Activated naive CD4-positive, alpha-beta T cell treated with anti-CD3 and anti-CD28 coated beads, Interleukin-2, amount 50 U/mL, for 24 hours (primary cell): ENCODE measurements around the gene MS4A8.
"Not testable (repeated sequence)": the region's sequence is repeated elsewhere in the genome, so short reads cannot be mapped to it uniquely, and the experiment has no call there.

Experiments
- H3K27ac Mint-ChIP-seq: one replicate; pipeline ENCODE4 v1.8.0; 2021; ENCODE audit warnings: mild to moderate bottlenecking, mixed read lengths
- H3K27me3 Mint-ChIP-seq: one replicate; pipeline ENCODE4 v1.8.0; 2021; ENCODE audit warnings: mixed read lengths
- H3K36me3 Mint-ChIP-seq: one replicate; pipeline ENCODE4 v1.8.0; 2021; ENCODE audit warnings: mixed read lengths
- H3K4me1 Mint-ChIP-seq: one replicate; pipeline ENCODE4 v1.8.0; 2021; ENCODE audit warnings: mixed read lengths
- H3K4me3 Mint-ChIP-seq: one replicate; pipeline ENCODE4 v1.8.0; 2021; ENCODE audit warnings: mild to moderate bottlenecking, mixed read lengths
- H3K9me3 Mint-ChIP-seq: one replicate; pipeline ENCODE4 v1.8.0; 2021; ENCODE audit warnings: mixed read lengths

Gene MS4A8

GRCh38 chr11:60699284-60699691, at the start of gene MS4A8:
MS4A8 (plus strand) TSS chr11:60699612; CDS start chr11:60700861, 1,249 bp downstream.
- Mint-ChIP-seq H3K9me3 (no peaks in the 10 kb centered on the region), H3K27ac (no peak within 1 kb of the TSS), H3K4me1 (no peaks in the 10 kb centered on the region), H3K36me3 (no peaks in the 10 kb centered on the region), H3K4me3 (no peak within 1 kb of the TSS), H3K27me3 (no peaks in the 10 kb centered on the region)

- peaks cover 10% of the 10 kb centered on the region for H3K27me3 Mint-ChIP-seq
- H3K27ac Mint-ChIP-seq = no peak overlapping the region
- no peak overlapping the region for H3K4me3 Mint-ChIP-seq
- H3K36me3 Mint-ChIP-seq = no peaks in the 10 kb centered on the region
- H3K9me3 Mint-ChIP-seq = no peaks in the 10 kb centered on the region
- H3K4me1 Mint-ChIP-seq = no peaks in the 10 kb centered on the region
These were observed 41.5 kb upstream of the MS4A8 start for GRCh38 chr11:60657888-60658287.

DNA sequence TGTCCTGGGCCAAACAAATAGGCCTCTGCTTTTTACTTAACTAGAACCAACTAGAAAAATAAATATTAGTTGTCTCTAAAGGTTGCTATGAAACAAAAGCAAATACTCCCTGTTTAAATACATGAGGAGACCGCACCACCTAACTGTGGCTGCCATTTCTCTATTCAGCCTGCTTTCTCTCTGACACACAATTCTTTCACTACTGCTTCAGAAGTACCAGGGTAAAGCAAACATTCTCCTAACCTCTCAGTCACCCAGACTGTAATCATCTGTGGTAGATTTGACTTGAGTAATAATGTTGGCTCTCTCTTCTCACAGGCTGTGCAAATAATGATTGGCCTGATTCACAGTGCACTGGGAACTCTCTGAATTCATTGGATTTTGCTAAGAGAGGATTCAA, 41.0 kb upstream of the MS4A8 start:
- peaks cover 11% of the 10 kb centered on the region for H3K27me3 Mint-ChIP-seq
- peaks cover 2% of the 10 kb centered on the region for H3K36me3 Mint-ChIP-seq
- H3K4me3 Mint-ChIP-seq = no peak overlapping the region
- H3K4me1 Mint-ChIP-seq = no peaks in the 10 kb centered on the region
- no peak overlapping the region for H3K27ac Mint-ChIP-seq
- H3K9me3 Mint-ChIP-seq = no peaks in the 10 kb centered on the region

DNA sequence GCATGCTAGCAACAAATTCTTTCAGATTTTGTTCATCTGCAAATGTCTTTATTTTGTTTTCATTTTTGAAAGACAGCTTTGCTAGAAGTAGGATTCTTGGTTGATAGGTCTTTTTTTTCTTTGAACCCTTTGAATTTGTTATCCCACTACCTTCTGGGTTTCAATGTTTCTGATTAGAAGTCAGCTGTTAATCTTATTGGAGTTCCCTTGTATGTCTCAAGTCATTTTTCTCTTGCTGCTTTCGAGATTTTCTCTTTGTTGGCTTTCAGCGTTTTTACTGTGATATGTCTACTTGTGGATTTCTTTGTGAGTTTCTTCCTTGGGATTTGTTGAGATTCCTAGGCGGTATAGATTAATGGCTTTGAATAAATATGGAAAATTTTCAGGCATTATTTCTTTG, 27.2 kb upstream of the MS4A8 start:
- Mint-ChIP-seq H3K27ac (no peak overlapping the region), H3K36me3 (peaks cover 7% of the 10 kb centered on the region), H3K9me3 (peaks cover 15% of the 10 kb centered on the region), H3K4me3 (no peak overlapping the region), H3K27me3 (peaks cover 13% of the 10 kb centered on the region), H3K4me1 (no peaks in the 10 kb centered on the region)

DNA sequence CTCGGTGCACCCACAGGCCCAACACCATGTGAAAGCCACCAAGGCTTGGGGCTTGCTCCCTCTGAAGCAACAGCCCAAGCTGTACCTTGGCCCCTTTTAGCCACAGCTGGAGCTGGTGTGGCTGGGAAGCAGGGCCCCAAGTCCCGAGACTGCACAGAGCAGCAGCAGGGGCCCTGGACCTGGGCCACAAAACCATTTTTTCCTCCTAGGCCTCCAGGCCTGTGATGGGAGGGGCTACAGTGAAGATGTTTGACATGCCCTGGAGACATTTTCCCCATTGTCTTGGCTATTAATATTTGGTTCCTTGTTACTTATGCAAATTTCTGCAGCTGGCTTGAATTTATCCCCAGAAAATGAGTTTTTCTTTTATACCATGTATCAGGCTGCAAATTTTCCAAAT, 21.2 kb upstream of the MS4A8 start:
- H3K4me3 Mint-ChIP-seq, H3K27ac Mint-ChIP-seq, H3K4me1 Mint-ChIP-seq: not testable (repeated sequence)
- Mint-ChIP-seq H3K27me3 (peaks cover 28% of the 10 kb centered on the region), H3K36me3 (peaks cover 16% of the 10 kb centered on the region), H3K9me3 (peaks cover 26% of the 10 kb centered on the region)

- H3K36me3 Mint-ChIP-seq = peaks cover 16% of the 10 kb centered on the region
- no peak overlapping the region for H3K4me3 Mint-ChIP-seq
- peaks cover 26% of the 10 kb centered on the region for H3K9me3 Mint-ChIP-seq
- H3K27me3 Mint-ChIP-seq = peaks cover 26% of the 10 kb centered on the region
- H3K4me1 Mint-ChIP-seq = no peaks in the 10 kb centered on the region
- H3K27ac Mint-ChIP-seq = no peak overlapping the region
These were observed 19.5 kb upstream of the MS4A8 start for GRCh38 chr11:60679879-60680278.

DNA sequence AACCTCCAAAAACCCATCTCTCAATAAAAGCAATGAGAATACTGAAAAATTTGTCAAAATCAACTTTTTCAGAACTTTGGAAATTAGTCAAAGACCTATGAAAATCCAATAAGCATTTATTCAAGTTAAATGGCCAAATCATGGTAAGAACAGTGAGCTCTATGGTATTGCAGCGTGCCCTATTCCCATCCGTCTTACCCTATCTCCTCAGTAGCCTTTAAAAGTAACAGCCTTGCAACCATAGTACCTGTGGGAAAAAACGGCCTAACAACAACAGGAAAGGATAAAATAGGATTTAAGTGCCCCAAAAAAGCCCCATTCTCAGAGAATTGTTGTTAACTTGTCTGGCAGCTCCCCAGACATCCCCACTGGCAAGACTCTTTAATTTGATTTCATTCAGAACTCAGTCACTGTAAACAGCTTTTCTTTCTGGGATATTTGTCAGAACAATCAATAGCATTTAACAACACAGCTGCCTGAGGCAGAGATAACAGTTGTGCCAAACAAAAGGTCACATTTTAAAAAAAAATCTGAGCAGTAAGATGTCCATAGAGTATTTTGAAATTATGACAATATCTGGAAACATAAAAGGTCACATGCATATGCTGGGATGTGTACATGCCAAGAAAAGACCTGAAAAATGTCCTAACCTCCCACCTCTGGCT, 18.8 kb upstream of the MS4A8 start:
- peaks cover 16% of the 10 kb centered on the region for H3K36me3 Mint-ChIP-seq
- no peak overlapping the region for H3K27ac Mint-ChIP-seq
- peaks cover 25% of the 10 kb centered on the region for H3K27me3 Mint-ChIP-seq
- peaks cover 26% of the 10 kb centered on the region for H3K9me3 Mint-ChIP-seq
- no peak overlapping the region for H3K4me3 Mint-ChIP-seq
- no peaks in the 10 kb centered on the region for H3K4me1 Mint-ChIP-seq

DNA sequence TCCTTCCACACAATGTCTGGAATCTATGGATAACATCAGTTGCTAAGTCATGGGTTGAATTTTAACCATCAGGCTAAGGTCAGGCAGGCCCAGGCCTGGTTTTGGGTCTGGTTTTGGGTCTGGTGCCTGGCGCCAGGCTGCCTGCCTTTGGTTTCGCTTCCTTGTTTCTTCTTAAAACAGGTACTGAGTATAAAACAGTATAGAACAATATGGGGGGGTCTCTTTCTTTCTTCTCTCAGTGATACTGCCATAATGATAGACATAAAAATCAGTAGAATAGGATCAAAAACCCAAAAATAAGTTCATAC, 14.9 kb upstream of the MS4A8 start:
- not testable (repeated sequence) for H3K36me3 Mint-ChIP-seq, H3K27ac Mint-ChIP-seq, H3K27me3 Mint-ChIP-seq, H3K4me3 Mint-ChIP-seq, H3K4me1 Mint-ChIP-seq, H3K9me3 Mint-ChIP-seq

GRCh38 chr11:60691661-60692060, 7.8 kb upstream of the MS4A8 start:
- no peaks in the 10 kb centered on the region for H3K36me3 Mint-ChIP-seq
- peaks cover 4% of the 10 kb centered on the region for H3K27me3 Mint-ChIP-seq
- H3K4me3 Mint-ChIP-seq = no peak overlapping the region
- no peaks in the 10 kb centered on the region for H3K9me3 Mint-ChIP-seq
- H3K4me1 Mint-ChIP-seq = no peaks in the 10 kb centered on the region
- H3K27ac Mint-ChIP-seq = no peak overlapping the region

DNA sequence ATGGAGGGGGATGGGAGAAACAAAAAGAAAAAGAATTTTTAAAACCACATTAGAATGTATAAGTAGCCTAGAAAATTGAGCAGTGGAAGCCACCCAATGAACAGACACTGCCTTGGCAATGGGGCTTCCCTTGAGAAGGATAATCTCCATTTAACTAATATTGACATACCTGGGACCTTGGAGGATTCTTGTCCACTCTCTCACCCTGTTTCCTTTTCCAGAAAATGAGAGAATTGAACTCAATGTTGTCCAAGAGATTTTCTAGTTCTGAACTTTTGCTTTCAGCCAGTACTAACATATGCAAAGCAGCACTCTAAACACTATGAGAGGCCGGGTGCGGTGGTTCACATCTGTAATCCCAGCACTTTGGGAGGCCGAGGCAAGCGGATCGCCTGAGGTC, 524 bp downstream of the MS4A8 start:
- no peaks in the 10 kb centered on the region for H3K9me3 Mint-ChIP-seq
- H3K36me3 Mint-ChIP-seq = no peaks in the 10 kb centered on the region
- no peak overlapping the region for H3K4me3 Mint-ChIP-seq
- no peak overlapping the region for H3K27ac Mint-ChIP-seq
- no peaks in the 10 kb centered on the region for H3K27me3 Mint-ChIP-seq
- no peaks in the 10 kb centered on the region for H3K4me1 Mint-ChIP-seq

- no peak overlapping the region for H3K27ac Mint-ChIP-seq
- peaks cover 2% of the 10 kb centered on the region for H3K27me3 Mint-ChIP-seq
- no peaks in the 10 kb centered on the region for H3K9me3 Mint-ChIP-seq
- H3K36me3 Mint-ChIP-seq = no peaks in the 10 kb centered on the region
- H3K4me1 Mint-ChIP-seq = no peaks in the 10 kb centered on the region
- H3K4me3 Mint-ChIP-seq = no peak overlapping the region
These were observed 1.5 kb downstream of the MS4A8 start for GRCh38 chr11:60700689-60701468.

GRCh38 chr11:60701469-60701818, 2.0 kb downstream of the MS4A8 start:
- Mint-ChIP-seq H3K4me3 (no peak overlapping the region), H3K9me3 (no peaks in the 10 kb centered on the region), H3K27ac (no peak overlapping the region), H3K27me3 (peaks cover 2% of the 10 kb centered on the region), H3K36me3 (no peaks in the 10 kb centered on the region), H3K4me1 (no peaks in the 10 kb centered on the region)

DNA sequence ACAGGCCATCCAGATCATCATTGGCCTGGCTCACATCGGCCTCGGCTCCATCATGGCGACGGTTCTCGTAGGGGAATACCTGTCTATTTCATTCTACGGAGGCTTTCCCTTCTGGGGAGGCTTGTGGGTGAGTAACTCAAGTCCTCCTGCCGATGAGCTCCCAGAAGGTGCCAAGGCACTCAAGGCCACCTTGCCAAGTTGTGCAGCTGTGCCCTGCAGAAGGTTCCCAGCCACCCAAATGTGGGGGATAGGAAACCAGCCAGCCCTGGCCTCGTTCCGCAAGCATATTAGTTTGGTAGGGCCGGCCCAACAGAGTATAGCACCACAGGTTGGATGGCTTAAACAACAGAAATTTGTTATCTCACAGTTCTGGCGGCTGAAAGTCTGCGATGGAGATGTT, 4.0 kb downstream of the MS4A8 start:
- Mint-ChIP-seq H3K27ac (no peak overlapping the region), H3K27me3 (peaks cover 2% of the 10 kb centered on the region), H3K4me3 (no peak overlapping the region), H3K4me1 (no peaks in the 10 kb centered on the region), H3K9me3 (no peaks in the 10 kb centered on the region), H3K36me3 (no peaks in the 10 kb centered on the region)

- no peak overlapping the region for H3K27ac Mint-ChIP-seq
- no peaks in the 10 kb centered on the region for H3K4me1 Mint-ChIP-seq
- H3K9me3 Mint-ChIP-seq = no peaks in the 10 kb centered on the region
- H3K4me3 Mint-ChIP-seq = no peak overlapping the region
- peaks cover 2% of the 10 kb centered on the region for H3K27me3 Mint-ChIP-seq
- no peaks in the 10 kb centered on the region for H3K36me3 Mint-ChIP-seq
These were observed 6.5 kb downstream of the MS4A8 start for GRCh38 chr11:60705895-60706294.

- H3K4me3 Mint-ChIP-seq = no peak overlapping the region
- no peaks in the 10 kb centered on the region for H3K36me3 Mint-ChIP-seq
- H3K27me3 Mint-ChIP-seq = peaks cover 5% of the 10 kb centered on the region
- H3K9me3 Mint-ChIP-seq = no peaks in the 10 kb centered on the region
- H3K27ac Mint-ChIP-seq = no peak overlapping the region
- no peaks in the 10 kb centered on the region for H3K4me1 Mint-ChIP-seq
These were observed 7.5 kb downstream of the MS4A8 start for GRCh38 chr11:60706931-60707330.

GRCh38 chr11:60710482-60710881, 11.1 kb downstream of the MS4A8 start:
- Mint-ChIP-seq H3K4me3 (no peak overlapping the region), H3K27ac (no peak overlapping the region), H3K9me3 (no peaks in the 10 kb centered on the region), H3K27me3 (peaks cover 12% of the 10 kb centered on the region), H3K4me1 (no peaks in the 10 kb centered on the region), H3K36me3 (no peaks in the 10 kb centered on the region)

DNA sequence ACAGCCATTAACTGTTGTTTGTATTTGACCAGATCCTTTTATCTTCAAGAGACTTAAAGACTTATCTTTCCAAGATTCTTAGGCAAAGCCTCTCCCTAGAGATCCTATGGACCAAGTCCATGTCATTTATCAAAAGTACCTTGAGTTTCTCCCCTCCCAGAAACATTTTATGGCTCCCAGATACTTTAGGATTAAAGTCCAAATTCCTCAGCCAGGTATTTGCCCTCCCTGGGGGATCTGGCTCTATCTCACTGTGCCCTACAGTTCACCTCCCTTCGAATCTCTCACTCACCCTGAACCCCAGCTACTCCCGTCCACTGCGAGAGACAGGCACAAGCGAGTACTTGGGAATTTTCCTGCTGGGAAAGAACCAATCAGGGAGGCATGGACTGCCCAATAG, 11.9 kb downstream of the MS4A8 start:
- H3K4me3 Mint-ChIP-seq = no peak overlapping the region
- H3K27me3 Mint-ChIP-seq = peaks cover 12% of the 10 kb centered on the region
- no peaks in the 10 kb centered on the region for H3K36me3 Mint-ChIP-seq
- no peak overlapping the region for H3K27ac Mint-ChIP-seq
- H3K4me1 Mint-ChIP-seq = no peaks in the 10 kb centered on the region
- no peaks in the 10 kb centered on the region for H3K9me3 Mint-ChIP-seq
